OCI-LY7 (cell line): Measurements from ENCODE around the gene ZNF697. TPM values are rescaled to one million over a fixed set of nuclear protein-coding genes. Genes with fewer than 3 reads are reported as not detected.
"Not testable (repeated sequence)": the region's sequence is repeated elsewhere in the genome, so short reads cannot be mapped to it uniquely, and the experiment has no call there.

Experiments used
- BruUV-seq: library from RNA; stranded (reverse); fragments of 400-500 nt; replicated peaks from 2 replicates; lab custom pipeline; 2021; lab: Mats Ljungman, UMichigan
- CTCF ChIA-PET: fragments of 300-600 bp; sonication (Branson Sonifier 250); formaldehyde crosslinking; loops from one replicate; lab custom pipeline; 2022; ENCODE audit warnings: antibody characterized with exemption; ENCODE audit not compliant: unreplicated experiment; lab: Charles Lee
- POLR2A ChIA-PET: fragments of 300-600 bp; sonication (Branson Sonifier 250); formaldehyde crosslinking; loops from one replicate; lab custom pipeline; 2022; ENCODE audit warnings: antibody characterized with exemption; lab: Charles Lee
- DNase-seq: peaks from one replicate; pipeline ENCODE4 v3.0.0-alpha.2; 2015; ENCODE audit warnings: low spot score
- H2AFZ ChIP-seq: fragments of 200-600 bp; sonication (generic), shearing (Covaris generic); 2 replicates; pipeline ENCODE4 v1.6.1; 2014; ENCODE audit warnings: mild to moderate bottlenecking, antibody characterized with exemption, low read length, moderate library complexity
- H3K27ac ChIP-seq: fragments of 200-600 bp; sonication (generic); 2 replicates; pipeline ENCODE4 v1.5.1; 2014; ENCODE audit warnings: mixed run types, low read depth, mild to moderate bottlenecking, moderate library complexity, low read length, inconsistent platforms; ENCODE audit not compliant: poor library complexity, severe bottlenecking
- H3K36me3 ChIP-seq: fragments of 200-600 bp; sonication (generic); 2 replicates; pipeline ENCODE4 v1.6.1; 2014; ENCODE audit warnings: mild to moderate bottlenecking, antibody characterized with exemption, low read length, moderate library complexity, mixed read lengths; ENCODE audit not compliant: insufficient read depth
- H3K4me1 ChIP-seq: fragments of 200-600 bp; sonication (generic); 2 replicates; pipeline ENCODE4 v1.5.1; 2014; ENCODE audit warnings: mild to moderate bottlenecking, low read length; ENCODE audit not compliant: insufficient read depth, poor library complexity, severe bottlenecking
- H3K4me2 ChIP-seq: fragments of 200-600 bp; sonication (generic); 2 replicates; pipeline ENCODE4 v1.6.1; 2014; ENCODE audit warnings: mild to moderate bottlenecking, low read length
- H3K4me3 ChIP-seq: fragments of 200-600 bp; sonication (generic); 2 replicates; pipeline ENCODE4 v1.5.1; 2014; ENCODE audit warnings: mild to moderate bottlenecking, low read depth, low read length; ENCODE audit not compliant: poor library complexity, severe bottlenecking
- H3K79me2 ChIP-seq: fragments of 200-600 bp; sonication (generic); 2 replicates; pipeline ENCODE4 v1.6.1; 2016; ENCODE audit warnings: low read depth, mild to moderate bottlenecking, low read length, moderate library complexity, mixed read lengths; ENCODE audit not compliant: insufficient read depth
- H3K9me2 ChIP-seq: fragments of 200-600 bp; sonication (generic); 2 replicates; pipeline ENCODE4 v1.6.1; 2016; ENCODE audit warnings: mild to moderate bottlenecking, low read length, mixed read lengths; ENCODE audit not compliant: insufficient read depth
- H3K9me3 ChIP-seq: fragments of 200-600 bp; sonication (generic); 2 replicates; pipeline ENCODE4 v1.6.1; 2014; ENCODE audit warnings: mild to moderate bottlenecking, mixed run types, low read length, mixed read lengths
- H4K20me1 ChIP-seq: fragments of 200-600 bp; sonication (generic); 2 replicates; pipeline ENCODE4 v1.6.1; 2014; ENCODE audit warnings: mild to moderate bottlenecking, antibody characterized with exemption, low read length, moderate library complexity, mixed read lengths; ENCODE audit not compliant: insufficient read depth
- CTCF ChIP-seq: fragments of 200-600 bp; sonication (generic); conservative IDR thresholded peaks from 2 replicates; pipeline ENCODE4 v1.5.1; 2014; ENCODE audit warnings: mild to moderate bottlenecking, antibody characterized with exemption, low read length, moderate library complexity, mixed read lengths
- EZH2phosphoT487 ChIP-seq: fragments of 200-600 bp; sonication (generic); IDR thresholded peaks from 2 replicates; pipeline ENCODE4 v1.6.1; 2018; ENCODE audit warnings: low read depth, borderline replicate concordance, mild to moderate bottlenecking, mixed run types, antibody characterized with exemption, low read length, moderate library complexity, mixed read lengths
- intact Hi-C: fragments of 100-400 bp; cut with micrococcal nuclease; formaldehyde crosslinking; loops from one replicate; pipeline ENCODE4 v1.10.0; 2022; ENCODE audit not compliant: unreplicated experiment
- total RNA-seq, 2 experiments: library from RNA; depleted of rRNA in 1 of 2; stranded (reverse); fragments of >200 nt in 1 of 2; shearing (Covaris generic) in 1 of 2; gene quantifications; 2 replicates each; pipeline ENCODE4 v1.2.3, GENCODE V29; 2014 to 2022

ZNF697 gene
- total RNA-seq, 2 experiments from 2014 or later = not detected

- POLR2A ChIA-PET = interaction anchor here (0.7 kb wide), 1 partner anchor 28 kb away, joined by 4 read pairs; no protein-coding TSS in a partner anchor
- BruUV-seq = no TSS peak
- no peaks in the 10 kb centered on the region for H3K36me3 ChIP-seq
- H3K9me3 ChIP-seq = no peaks in the 10 kb centered on the region
- no peaks in the 10 kb centered on the region for H3K79me2 ChIP-seq
- H3K4me2 ChIP-seq = no peak overlapping the region
- H3K27ac ChIP-seq = no peak overlapping the region
- no peak overlapping the region for H2AFZ ChIP-seq
- intact Hi-C loops = no loop called here
- CTCF ChIA-PET = no interaction called here
- no peak for DNase-seq
- H3K9me2 ChIP-seq = no peaks in the 10 kb centered on the region
- H4K20me1 ChIP-seq = no peaks in the 10 kb centered on the region
- H3K4me1 ChIP-seq = no peaks in the 10 kb centered on the region
- TF ChIP-seq EZH2phosphoT487 (no peak), CTCF (no peak)
- no peak overlapping the region for H3K4me3 ChIP-seq
Measured at GRCh38 chr1:119621705-119622104, 26.4 kb downstream of the ZNF697 start.

DNA sequence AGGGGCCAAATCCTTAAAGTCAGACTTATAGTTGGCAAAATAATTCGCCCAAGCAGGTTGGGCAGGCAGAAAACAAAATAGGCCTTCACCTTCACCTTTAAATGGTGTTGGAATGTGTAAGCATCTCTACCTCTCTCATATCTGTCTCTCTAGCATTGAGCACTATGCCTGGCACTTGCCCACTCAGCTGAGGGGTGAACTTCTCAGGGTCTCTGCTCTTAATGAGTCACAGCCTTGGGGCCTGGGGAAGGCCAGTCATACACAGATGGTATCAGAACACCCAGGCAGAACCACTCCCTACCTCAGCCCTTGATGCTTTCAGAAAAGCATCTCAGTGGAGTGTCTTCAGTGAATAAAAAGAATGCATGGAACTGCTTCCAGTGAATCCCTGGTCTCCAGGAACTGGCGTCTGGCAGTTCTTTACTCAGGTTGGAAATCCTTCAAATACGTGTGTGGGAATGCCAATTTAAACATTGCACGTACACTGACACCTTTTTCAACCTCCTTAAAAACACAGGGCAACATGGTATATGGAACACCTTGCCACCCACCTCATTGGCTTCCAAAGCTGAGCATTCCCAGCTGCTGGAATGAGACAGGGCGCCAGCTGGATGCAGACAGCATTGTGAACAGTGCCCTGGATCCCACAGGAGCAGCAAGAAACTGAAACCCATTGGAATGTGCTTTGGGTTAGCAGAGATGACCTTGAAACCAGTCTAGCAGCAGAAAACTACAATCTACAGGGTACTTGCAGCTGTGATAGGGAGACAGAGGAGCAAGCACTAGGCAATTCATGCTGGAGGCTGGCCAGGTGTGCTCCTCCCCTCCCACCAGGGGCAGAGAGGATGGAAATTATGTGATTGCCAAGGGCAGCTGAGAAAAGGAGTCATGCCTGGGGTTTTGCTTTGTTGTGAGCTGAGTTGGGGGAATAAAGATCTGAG lies 30.0 kb downstream of the ZNF697 start:
- ChIA-PET CTCF (interaction anchor here (0.5 kb wide), 1 partner anchor 8 kb away, joined by 3 read pairs; no protein-coding TSS in a partner anchor), POLR2A (interaction anchor here (1.3 kb wide), 1 partner anchor 52 kb away, joined by 3 read pairs; no protein-coding TSS in a partner anchor)
- no peak for DNase-seq
- Histone ChIP-seq H3K36me3 (no peaks in the 10 kb centered on the region), H2AFZ (no peak overlapping the region), H3K79me2 (no peaks in the 10 kb centered on the region), H3K4me3 (no peak overlapping the region), H3K4me1 (no peaks in the 10 kb centered on the region), H3K27ac (no peak overlapping the region), H3K4me2 (no peak overlapping the region), H3K9me2 (no peaks in the 10 kb centered on the region), H4K20me1 (no peaks in the 10 kb centered on the region), H3K9me3 (no peaks in the 10 kb centered on the region)
- no TSS peak for BruUV-seq
- TF ChIP-seq EZH2phosphoT487 (no peak), CTCF (no peak)
- intact Hi-C loops = loop anchor here (10.0 kb wide), 3 partner anchors 127 to 257 kb away; no protein-coding TSS in a partner anchor

GRCh38 chr1:119616748-119617147 lies 31.3 kb downstream of the ZNF697 start:
- BruUV-seq, CTCF ChIA-PET, H3K9me2 ChIP-seq, H3K9me3 ChIP-seq, H2AFZ ChIP-seq, H3K4me1 ChIP-seq, H3K4me3 ChIP-seq, DNase-seq, H3K4me2 ChIP-seq, H4K20me1 ChIP-seq, H3K36me3 ChIP-seq, H3K27ac ChIP-seq, H3K79me2 ChIP-seq: not testable (repeated sequence)
- intact Hi-C loops = loop anchor here (10.0 kb wide), 3 partner anchors 128 to 258 kb away; no protein-coding TSS in a partner anchor
- POLR2A ChIA-PET = interaction anchor here (1.3 kb wide), 1 partner anchor 54 kb away, joined by 3 read pairs; no protein-coding TSS in a partner anchor

- BruUV-seq = not testable (repeated sequence)
Measured at GRCh38 chr1:119615100-119615499, 33.0 kb downstream of the ZNF697 start.

More at GRCh38 chr1:119615100-119615499, 33.0 kb downstream of the ZNF697 start:
- H3K79me2 ChIP-seq, H3K4me2 ChIP-seq, H3K9me2 ChIP-seq, H3K4me3 ChIP-seq, H3K4me1 ChIP-seq, DNase-seq, H4K20me1 ChIP-seq, H3K36me3 ChIP-seq, H3K27ac ChIP-seq, CTCF ChIA-PET, H2AFZ ChIP-seq, POLR2A ChIA-PET, H3K9me3 ChIP-seq: not testable (repeated sequence)
- intact Hi-C loops = loop anchor here (10.0 kb wide), 3 partner anchors 130 to 260 kb away; no protein-coding TSS in a partner anchor
